Endodermal cell (in vitro differentiated cells): ENCODE measurements around the gene MAP3K5. TPM values are rescaled to one million over a fixed set of nuclear protein-coding genes. Genes with fewer than 3 reads are reported as not detected.

Experiments used
- DNase-seq: peaks from one replicate; pipeline ENCODE4 v3.0.0-alpha.2; 2017
- H3K27ac ChIP-seq: 2 replicates; pipeline ENCODE4 v1.5.1; 2013; ENCODE audit warnings: mild to moderate bottlenecking, low read depth, low read length, moderate library complexity
- H3K27me3 ChIP-seq: 2 replicates; pipeline ENCODE4 v1.6.1; 2013; ENCODE audit warnings: mild to moderate bottlenecking, low read length, moderate library complexity; ENCODE audit not compliant: insufficient read depth, control insufficient read depth, poor library complexity, severe bottlenecking
- H3K36me3 ChIP-seq: 2 replicates; pipeline ENCODE4 v1.7.0; 2013; ENCODE audit warnings: mild to moderate bottlenecking, low read length, moderate library complexity; ENCODE audit not compliant: control insufficient read depth, insufficient read depth
- H3K4me1 ChIP-seq: one replicate; pipeline ENCODE4 v1.7.0; 2013; ENCODE audit warnings: low read length; ENCODE audit not compliant: control insufficient read depth, insufficient read depth
- H3K4me3 ChIP-seq: 2 replicates; pipeline ENCODE4 v1.5.1; 2013; ENCODE audit warnings: mild to moderate bottlenecking, low read length, moderate library complexity
- H3K9ac ChIP-seq: 2 replicates; pipeline ENCODE4 v1.6.1; 2013; ENCODE audit warnings: mild to moderate bottlenecking, low read length, moderate library complexity; ENCODE audit not compliant: poor library complexity, severe bottlenecking; ENCODE audit errors: extremely low read depth
- H3K9me3 ChIP-seq: 2 replicates; pipeline ENCODE4 v1.6.1; 2013; ENCODE audit warnings: mild to moderate bottlenecking, low read length, moderate library complexity; ENCODE audit not compliant: control insufficient read depth
- H3K27ac Mint-ChIP-seq: 2 replicates; pipeline ENCODE4 v1.8.0; 2020; ENCODE audit warnings: mixed read lengths
- H3K27me3 Mint-ChIP-seq: 2 replicates; pipeline ENCODE4 v1.8.0; 2021; ENCODE audit warnings: mild to moderate bottlenecking, mixed read lengths; ENCODE audit not compliant: insufficient read depth
- H3K36me3 Mint-ChIP-seq: 2 replicates; pipeline ENCODE4 v1.8.0; 2020; ENCODE audit warnings: low read depth, mixed read lengths
- H3K4me1 Mint-ChIP-seq: 2 replicates; pipeline ENCODE4 v1.8.0; 2020; ENCODE audit warnings: mixed read lengths
- H3K4me3 Mint-ChIP-seq: 2 replicates; pipeline ENCODE4 v1.8.0; 2020; ENCODE audit warnings: mild to moderate bottlenecking, moderate library complexity, mixed read lengths
- H3K9me3 Mint-ChIP-seq: 2 replicates; pipeline ENCODE4 v1.8.0; 2020; ENCODE audit warnings: mild to moderate bottlenecking, mixed read lengths
- CTCF ChIP-seq: fragments of 200-600 bp; sonication (generic); conservative IDR thresholded peaks from 2 replicates; pipeline ENCODE4 v1.5.0; 2021; ENCODE audit warnings: antibody characterized with exemption, mild to moderate bottlenecking
- WGBS, 2 experiments: methylation state at CpG; one replicate each; pipeline versions ENCODE4 v1.1.5 to v1.1.7; 2013; ENCODE audit warnings: missing lambda C conversion rate in 2 of 2, mixed read lengths in 1 of 2; ENCODE audit not compliant: insufficient coverage in 1 of 2, insufficient read length in 1 of 2; 5-methylcytosine and 5-hydroxymethylcytosine counted together
- total RNA-seq, 2 donors: library from RNA; stranded (reverse); fragmentation: NEBNext Ultra II Directional in 1 of 2; extraction: Animal tissue kit (Norgen Biotek cat#: 25700) in 1 of 2; gene quantifications; 2 replicates in 1 of 2; 3 replicates in 1 of 2; pipeline ENCODE4 v1.2.1, GENCODE V29; 2021

Gene MAP3K5
- total RNA-seq, 2 donors from 2014 or later: 1.6 to 3.4 TPM

GRCh38 chr6:136757150-136757549 is 35.1 kb downstream of the MAP3K5 start:
- TF ChIP-seq CTCF: no peak
- H3K9me3 ChIP-seq: no peaks in the 10 kb centered on the region
- Mint-ChIP-seq H3K36me3 (no peaks in the 10 kb centered on the region), H3K27me3 (no peaks in the 10 kb centered on the region), H3K4me3 (no peak overlapping the region), H3K4me1 (peaks cover 8% of the 10 kb centered on the region), H3K27ac (no peak overlapping the region), H3K9me3 (no peaks in the 10 kb centered on the region)
- no peaks in the 10 kb centered on the region for H3K27me3 ChIP-seq
- no peak overlapping the region for H3K4me3 ChIP-seq
- H3K4me1 ChIP-seq: no peaks in the 10 kb centered on the region
- no peak for DNase-seq
- H3K36me3 ChIP-seq: no peaks in the 10 kb centered on the region
- no peak overlapping the region for H3K27ac ChIP-seq
- 97% methylated on average over 2 of the region's 2 CpGs; no CpG with 5 or more reads in 1 of the 2 experiments for WGBS, 2 experiments
- H3K9ac ChIP-seq: no peak overlapping the region

- Mint-ChIP-seq H3K27ac (no peak overlapping the region), H3K4me3 (no peak overlapping the region)
- DNase-seq: no peak
Measured at GRCh38 chr6:136754820-136755219, 37.5 kb downstream of the MAP3K5 start.

GRCh38 chr6:136753624-136754023 is 38.7 kb downstream of the MAP3K5 start:
- peaks cover 20% of the 10 kb centered on the region for H3K4me1 Mint-ChIP-seq
- no peaks in the 10 kb centered on the region for H3K9me3 Mint-ChIP-seq
- DNase-seq: peak; percentile 42
- H3K4me1 ChIP-seq: no peaks in the 10 kb centered on the region
- TF ChIP-seq CTCF: no peak
- no peak overlapping the region for H3K27ac ChIP-seq
- no peaks in the 10 kb centered on the region for H3K9me3 ChIP-seq
- WGBS, 2 experiments: 93 to 96% methylated on average over 5 to 7 of the region's 7 CpGs
- H3K4me3 Mint-ChIP-seq: no peak overlapping the region
- no peak overlapping the region for H3K27ac Mint-ChIP-seq
- no peaks in the 10 kb centered on the region for H3K36me3 Mint-ChIP-seq
- no peak overlapping the region for H3K4me3 ChIP-seq
- no peaks in the 10 kb centered on the region for H3K36me3 ChIP-seq
- H3K27me3 Mint-ChIP-seq: no peaks in the 10 kb centered on the region
- H3K9ac ChIP-seq: no peak overlapping the region
- no peaks in the 10 kb centered on the region for H3K27me3 ChIP-seq

More at GRCh38 chr6:136754820-136755219, 37.5 kb downstream of the MAP3K5 start:
- Mint-ChIP-seq H3K9me3 (no peaks in the 10 kb centered on the region), H3K27me3 (no peaks in the 10 kb centered on the region), H3K4me1 (peaks cover 20% of the 10 kb centered on the region), H3K36me3 (no peaks in the 10 kb centered on the region)
- Histone ChIP-seq H3K27ac (no peak overlapping the region), H3K4me1 (no peaks in the 10 kb centered on the region), H3K27me3 (no peaks in the 10 kb centered on the region), H3K9ac (no peak overlapping the region), H3K4me3 (no peak overlapping the region), H3K36me3 (no peaks in the 10 kb centered on the region), H3K9me3 (no peaks in the 10 kb centered on the region)
- TF ChIP-seq CTCF: no peak
- WGBS, 2 experiments: 94 to 96% methylated on average over 7 of the region's 7 CpGs
